ENCODE measurements around the gene CDCA3. TPM values are rescaled to one million over a fixed set of nuclear protein-coding genes. Genes with fewer than 3 reads are reported as not detected.
"Not testable (repeated sequence)": the region's sequence is repeated elsewhere in the genome, so short reads cannot be mapped to it uniquely, and the experiment has no call there.

Gene CDCA3
- 48.6 TPM for polyA plus RNA-seq (2013, experiment 1 of 4)
- 40.9 TPM for polyA plus RNA-seq (2013, experiment 2 of 4)
- 52.4 TPM for polyA plus RNA-seq (2013, experiment 3 of 4)
- polyA plus RNA-seq (2013, experiment 4 of 4), result 48.8 TPM

DNA sequence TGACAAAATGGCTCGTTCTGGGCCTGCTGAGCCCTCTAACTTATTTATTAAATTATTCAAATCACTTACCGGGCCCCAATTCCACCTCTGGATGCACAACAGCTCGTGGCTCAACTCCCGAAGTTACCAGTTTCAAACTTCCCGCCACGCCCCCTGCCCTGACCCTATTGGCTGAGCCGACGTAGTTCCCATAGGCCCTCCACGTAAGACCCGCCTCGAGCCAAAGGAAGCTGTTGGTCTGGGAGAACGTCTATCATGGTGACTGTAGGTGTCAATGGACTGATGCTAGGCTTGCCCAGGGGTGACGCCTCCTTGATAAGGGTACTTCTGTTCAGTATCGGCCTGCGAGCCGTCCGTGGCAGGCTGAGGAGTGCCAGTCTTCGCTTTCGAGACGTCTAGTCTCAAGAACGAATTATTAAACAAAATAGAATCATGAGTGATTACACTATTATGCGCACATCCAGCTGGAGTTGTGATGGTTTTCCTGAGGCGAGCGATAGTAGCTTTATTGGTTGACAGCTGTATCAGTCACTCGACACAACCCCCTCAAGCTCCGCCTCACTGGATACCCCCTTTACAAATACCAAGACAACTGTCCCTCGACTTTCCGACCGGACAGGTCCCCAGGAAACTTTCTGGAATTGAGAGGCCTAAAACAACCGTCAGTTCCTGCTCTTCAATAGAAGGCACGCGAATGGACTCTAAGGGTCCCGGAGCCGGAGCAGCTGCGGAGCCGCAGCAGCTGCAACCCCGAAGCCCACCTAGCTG lies at the start of gene CDCA3:
TSS of gene CDCA3 (minus strand) at position 134 of the 768 bp plus-strand sequence. CDS start 334 bp downstream, outside the sequence.
- WGBS, 2 experiments, result 0% methylated on average over 37 of the region's 37 CpGs
- peak within 1 kb of the TSS; percentile 60 for H3K4me3 ChIP-seq (ENCODE audit: insufficient read depth, low read depth, low read length)
- peaks cover 22% of the 10 kb centered on the region for H3K36me3 ChIP-seq (ENCODE audit: control insufficient read depth, insufficient read depth, low read length)
- peaks cover 21% of the 10 kb centered on the region for H3K4me1 ChIP-seq (ENCODE audit: control insufficient read depth, insufficient read depth, low read length)
- H3K9me3 ChIP-seq (ENCODE audit: control insufficient read depth, low read length), result no peaks in the 10 kb centered on the region
- H3K27me3 ChIP-seq (ENCODE audit: control insufficient read depth, insufficient read depth, low read length, poor library complexity, severe bottlenecking), result no peaks in the 10 kb centered on the region
- peak within 1 kb of the TSS; percentile 78 for H3K27ac ChIP-seq (ENCODE audit: insufficient read depth, low read depth, low read length, poor library complexity, severe bottlenecking)

DNA sequence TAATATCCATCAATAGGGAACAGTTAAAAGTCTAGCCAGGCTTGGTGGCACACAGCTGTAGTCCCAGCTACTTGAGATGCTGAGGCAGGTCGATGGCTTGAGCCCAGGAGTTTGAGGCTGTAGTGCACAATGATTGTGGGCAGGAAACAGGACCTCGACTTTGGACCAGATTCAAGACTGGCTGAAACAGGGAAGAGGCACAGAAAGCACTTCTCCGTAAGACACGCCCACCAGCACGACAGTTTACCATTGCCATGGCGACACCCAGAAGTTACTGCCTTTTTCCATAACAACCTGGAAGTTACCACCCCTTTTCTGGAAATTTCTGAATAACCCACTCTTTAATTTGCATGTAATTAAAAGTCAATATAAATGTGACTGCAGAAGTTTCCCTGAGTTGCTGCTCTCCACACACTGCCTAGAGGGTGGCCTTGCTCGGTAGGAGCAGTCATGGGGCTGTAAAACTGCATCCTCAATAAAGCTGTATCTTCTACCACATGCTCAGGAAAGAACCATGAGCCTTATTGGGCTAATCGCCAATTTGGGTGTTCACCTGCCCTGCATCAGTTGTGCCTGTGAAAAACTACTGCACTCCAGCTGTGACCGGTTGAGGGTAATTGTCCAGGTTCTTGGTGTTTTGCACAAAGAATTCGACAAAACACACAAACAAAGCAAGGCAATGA lies 48.9 kb upstream of the CDCA3 start:
- 85 to 87% methylated on average over 10 of the region's 10 CpGs for WGBS, 2 experiments
- H3K36me3 ChIP-seq (ENCODE audit: control insufficient read depth, insufficient read depth, low read length), result no peaks in the 10 kb centered on the region
- peaks cover 4% of the 10 kb centered on the region for H3K4me1 ChIP-seq (ENCODE audit: control insufficient read depth, insufficient read depth, low read length)
- H3K27ac ChIP-seq (ENCODE audit: insufficient read depth, low read depth, low read length, poor library complexity, severe bottlenecking), result no peak overlapping the region
- no peaks in the 10 kb centered on the region for H3K27me3 ChIP-seq (ENCODE audit: control insufficient read depth, insufficient read depth, low read length, poor library complexity, severe bottlenecking)
- no peaks in the 10 kb centered on the region for H3K9me3 ChIP-seq (ENCODE audit: control insufficient read depth, low read length)
- H3K4me3 ChIP-seq (ENCODE audit: insufficient read depth, low read depth, low read length), result no peak overlapping the region

DNA sequence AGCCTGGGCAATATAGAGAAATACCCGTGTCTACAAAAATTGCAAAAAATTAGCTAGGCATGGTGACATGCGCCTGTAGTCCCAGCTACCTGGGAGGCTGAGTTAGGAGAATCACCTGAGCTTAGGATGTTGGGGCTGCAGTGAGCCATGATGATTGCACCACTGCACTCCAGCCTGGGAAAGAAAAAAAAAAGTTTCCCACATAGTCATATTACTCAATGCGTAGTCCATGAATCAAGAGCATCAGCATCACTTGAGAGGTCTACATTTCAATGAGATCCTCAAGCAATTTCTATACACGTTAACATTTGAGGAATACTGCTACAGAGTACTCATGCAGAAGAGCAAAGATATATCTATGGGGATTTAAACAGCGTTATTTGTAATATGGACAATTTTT lies 48.3 kb upstream of the CDCA3 start:
- 89 to 93% methylated on average over 5 of the region's 5 CpGs for WGBS, 2 experiments
- Histone ChIP-seq H3K27me3 (ENCODE audit: control insufficient read depth, insufficient read depth, low read length, poor library complexity, severe bottlenecking) (no peaks in the 10 kb centered on the region), H3K36me3 (ENCODE audit: control insufficient read depth, insufficient read depth, low read length) (no peaks in the 10 kb centered on the region), H3K4me1 (ENCODE audit: control insufficient read depth, insufficient read depth, low read length) (peaks cover 4% of the 10 kb centered on the region), H3K4me3 (ENCODE audit: insufficient read depth, low read depth, low read length) (no peak overlapping the region), H3K9me3 (ENCODE audit: control insufficient read depth, low read length) (no peaks in the 10 kb centered on the region), H3K27ac (ENCODE audit: insufficient read depth, low read depth, low read length, poor library complexity, severe bottlenecking) (no peak overlapping the region)

DNA sequence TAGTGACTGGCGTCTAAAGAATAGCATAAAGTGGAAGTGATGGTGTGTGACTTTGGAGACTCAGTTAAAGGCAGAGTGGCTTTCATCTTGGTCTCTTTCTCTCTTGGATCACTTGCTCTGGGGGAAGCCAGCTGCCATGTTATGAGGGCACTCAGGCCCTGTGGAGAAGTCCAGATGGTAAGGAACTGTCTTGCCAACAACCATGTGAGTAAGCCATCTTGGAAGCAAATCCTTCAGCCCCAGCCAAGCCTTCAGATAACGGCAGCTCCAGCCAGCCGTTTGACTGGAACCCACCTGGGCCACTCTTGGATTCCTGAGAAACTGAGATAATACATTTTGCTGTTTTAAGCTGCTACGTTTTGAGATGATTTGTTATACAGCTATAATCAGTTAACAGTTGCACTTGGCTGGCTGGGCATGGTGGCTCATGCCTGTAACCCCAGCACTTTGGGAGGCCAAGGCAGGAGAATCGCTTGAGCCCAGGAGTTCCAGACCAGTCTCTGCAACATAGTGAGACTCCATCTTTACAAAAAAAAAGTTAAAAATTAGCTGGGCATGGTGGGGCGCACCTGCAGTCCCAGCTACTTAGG lies 45.9 kb upstream of the CDCA3 start:
- H3K27ac ChIP-seq (ENCODE audit: insufficient read depth, low read depth, low read length, poor library complexity, severe bottlenecking), result no peak overlapping the region
- no peaks in the 10 kb centered on the region for H3K27me3 ChIP-seq (ENCODE audit: control insufficient read depth, insufficient read depth, low read length, poor library complexity, severe bottlenecking)
- H3K4me3 ChIP-seq (ENCODE audit: insufficient read depth, low read depth, low read length), result no peak overlapping the region
- H3K4me1 ChIP-seq (ENCODE audit: control insufficient read depth, insufficient read depth, low read length), result no peaks in the 10 kb centered on the region
- H3K9me3 ChIP-seq (ENCODE audit: control insufficient read depth, low read length), result no peaks in the 10 kb centered on the region
- 82 to 88% methylated on average over 6 of the region's 6 CpGs for WGBS, 2 experiments
- no peaks in the 10 kb centered on the region for H3K36me3 ChIP-seq (ENCODE audit: control insufficient read depth, insufficient read depth, low read length)

DNA sequence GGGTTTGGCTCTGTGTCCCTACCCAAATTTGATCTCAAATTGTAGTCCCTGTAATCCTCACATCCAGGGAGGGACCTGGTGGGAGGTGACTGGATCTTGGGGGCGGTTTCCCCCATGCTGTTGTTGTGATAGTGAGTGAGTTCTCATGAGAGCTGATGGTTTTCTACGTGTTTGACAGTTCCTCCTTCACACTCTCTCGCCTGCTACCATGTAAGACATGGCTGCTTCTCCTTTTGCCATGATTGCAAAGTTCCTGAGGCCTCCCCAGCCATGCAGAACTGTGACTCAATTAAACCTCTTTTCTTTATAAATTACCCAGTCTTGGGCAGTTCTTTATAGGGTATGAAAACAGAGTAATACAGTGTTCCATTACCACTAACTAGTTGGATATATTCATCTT lies 43.2 kb upstream of the CDCA3 start:
- no peak overlapping the region for H3K27ac ChIP-seq (ENCODE audit: insufficient read depth, low read depth, low read length, poor library complexity, severe bottlenecking)
- no peaks in the 10 kb centered on the region for H3K27me3 ChIP-seq (ENCODE audit: control insufficient read depth, insufficient read depth, low read length, poor library complexity, severe bottlenecking)
- 82 to 85% methylated on average over 3 of the region's 3 CpGs for WGBS, 2 experiments
- H3K36me3 ChIP-seq (ENCODE audit: control insufficient read depth, insufficient read depth, low read length), result no peaks in the 10 kb centered on the region
- H3K9me3 ChIP-seq (ENCODE audit: control insufficient read depth, low read length), result no peaks in the 10 kb centered on the region
- H3K4me3 ChIP-seq (ENCODE audit: insufficient read depth, low read depth, low read length), result no peak overlapping the region
- H3K4me1 ChIP-seq (ENCODE audit: control insufficient read depth, insufficient read depth, low read length), result no peaks in the 10 kb centered on the region

DNA sequence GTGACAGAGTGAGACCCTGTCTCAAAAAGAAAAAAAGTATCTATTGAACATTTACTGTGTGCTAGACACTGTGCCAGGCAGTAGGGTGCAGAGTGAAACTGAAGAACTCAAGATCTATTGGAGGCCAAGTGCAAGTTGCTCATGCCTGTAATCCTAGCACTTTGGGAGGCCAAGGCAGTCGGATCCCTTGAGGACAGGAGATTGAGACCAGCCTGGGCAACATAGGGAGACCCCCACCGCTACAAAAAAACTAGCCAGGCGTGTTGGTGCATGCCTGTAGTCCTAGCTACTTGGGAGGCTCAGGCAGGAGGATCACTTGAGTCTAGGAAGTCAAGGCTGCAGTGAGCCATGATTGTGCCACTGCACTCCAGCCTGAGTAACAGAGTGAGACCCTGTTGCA lies 41.6 kb upstream of the CDCA3 start:
- WGBS, 2 experiments, result 93 to 96% methylated on average over 3 of the region's 3 CpGs

DNA sequence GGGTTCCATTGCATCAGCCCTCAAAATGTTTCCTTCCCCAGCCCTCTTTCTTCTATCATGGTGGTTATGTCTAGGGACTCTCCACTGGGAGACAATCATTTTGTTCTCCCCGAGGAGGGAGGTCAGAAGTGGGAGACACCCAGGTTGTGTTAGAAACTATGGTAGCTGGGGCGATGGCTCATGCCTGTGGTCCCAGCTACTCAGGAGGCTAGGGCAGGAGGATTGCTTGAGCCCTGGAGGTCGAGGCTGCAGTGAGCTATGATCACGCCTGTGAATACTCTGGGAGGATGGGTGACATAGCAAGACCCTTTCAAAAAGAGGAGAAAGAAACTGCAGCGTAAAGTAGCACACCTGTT lies 40.5 kb upstream of the CDCA3 start:
- Histone ChIP-seq H3K4me1 (ENCODE audit: control insufficient read depth, insufficient read depth, low read length) (no peaks in the 10 kb centered on the region), H3K27me3 (ENCODE audit: control insufficient read depth, insufficient read depth, low read length, poor library complexity, severe bottlenecking) (no peaks in the 10 kb centered on the region), H3K4me3 (ENCODE audit: insufficient read depth, low read depth, low read length) (peak overlapping the region; percentile 43), H3K9me3 (ENCODE audit: control insufficient read depth, low read length) (no peaks in the 10 kb centered on the region), H3K27ac (ENCODE audit: insufficient read depth, low read depth, low read length, poor library complexity, severe bottlenecking) (no peak overlapping the region), H3K36me3 (ENCODE audit: control insufficient read depth, insufficient read depth, low read length) (no peaks in the 10 kb centered on the region)
- WGBS, 2 experiments, result 92 to 93% methylated on average over 5 of the region's 5 CpGs

More for the DNA sequence above, 41.6 kb upstream of the CDCA3 start:
- not testable (repeated sequence) for H3K4me1 ChIP-seq (ENCODE audit: control insufficient read depth, insufficient read depth, low read length); H3K9me3 ChIP-seq (ENCODE audit: control insufficient read depth, low read length); H3K4me3 ChIP-seq (ENCODE audit: insufficient read depth, low read depth, low read length); H3K27ac ChIP-seq (ENCODE audit: insufficient read depth, low read depth, low read length, poor library complexity, severe bottlenecking); H3K36me3 ChIP-seq (ENCODE audit: control insufficient read depth, insufficient read depth, low read length); H3K27me3 ChIP-seq (ENCODE audit: control insufficient read depth, insufficient read depth, low read length, poor library complexity, severe bottlenecking)

DNA sequence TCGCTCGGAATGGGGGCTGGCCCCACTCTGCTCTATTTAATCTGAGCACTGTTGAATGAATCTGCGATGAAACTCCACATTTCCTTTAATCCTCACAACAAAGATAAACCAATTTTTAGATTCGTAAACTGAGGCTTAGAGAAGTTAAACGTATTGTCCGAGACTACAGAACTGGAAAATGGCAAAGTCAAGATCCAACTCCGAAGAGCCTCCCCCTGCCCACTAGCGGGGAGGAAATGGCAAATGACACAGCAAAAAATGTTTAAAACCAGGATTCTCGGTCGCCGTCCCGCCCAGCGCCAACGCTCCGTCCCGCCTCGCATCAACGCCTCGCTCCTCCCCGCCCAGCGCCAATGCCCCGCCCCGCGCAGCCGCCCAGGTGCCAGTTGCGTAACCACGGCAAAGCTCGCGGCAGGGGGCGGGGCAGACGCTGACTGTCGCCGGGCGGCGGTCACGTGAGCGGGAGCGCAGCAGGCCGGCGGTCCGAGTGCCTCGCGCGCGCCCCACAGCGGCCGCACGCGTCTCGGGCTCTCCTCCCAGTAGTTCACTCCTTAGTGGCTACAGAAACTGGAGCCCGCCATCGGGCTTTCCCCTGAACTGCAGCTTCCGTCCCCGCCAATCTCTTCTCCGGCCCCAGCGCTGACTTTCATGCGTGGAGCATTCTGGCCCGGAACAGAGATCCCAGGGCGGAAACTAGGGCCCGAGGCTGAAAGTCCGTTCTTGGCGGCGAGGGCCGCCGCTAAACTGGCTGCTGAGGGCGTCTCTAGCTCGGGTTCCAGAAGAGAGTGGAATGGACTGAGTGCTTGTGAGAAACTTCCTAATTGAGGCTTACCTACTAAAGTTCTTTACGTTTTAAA lies 39.9 kb upstream of the CDCA3 start:
- H3K4me3 ChIP-seq (ENCODE audit: insufficient read depth, low read depth, low read length), result peak overlapping the region; percentile 43
- H3K27me3 ChIP-seq (ENCODE audit: control insufficient read depth, insufficient read depth, low read length, poor library complexity, severe bottlenecking), result no peaks in the 10 kb centered on the region
- H3K9me3 ChIP-seq (ENCODE audit: control insufficient read depth, low read length), result no peaks in the 10 kb centered on the region
- H3K36me3 ChIP-seq (ENCODE audit: control insufficient read depth, insufficient read depth, low read length), result no peaks in the 10 kb centered on the region
- H3K4me1 ChIP-seq (ENCODE audit: control insufficient read depth, insufficient read depth, low read length), result no peaks in the 10 kb centered on the region
- H3K27ac ChIP-seq (ENCODE audit: insufficient read depth, low read depth, low read length, poor library complexity, severe bottlenecking), result peak overlapping the region; percentile 79
- WGBS, 2 experiments, result 7 to 8% methylated on average over 68 of the region's 68 CpGs

DNA sequence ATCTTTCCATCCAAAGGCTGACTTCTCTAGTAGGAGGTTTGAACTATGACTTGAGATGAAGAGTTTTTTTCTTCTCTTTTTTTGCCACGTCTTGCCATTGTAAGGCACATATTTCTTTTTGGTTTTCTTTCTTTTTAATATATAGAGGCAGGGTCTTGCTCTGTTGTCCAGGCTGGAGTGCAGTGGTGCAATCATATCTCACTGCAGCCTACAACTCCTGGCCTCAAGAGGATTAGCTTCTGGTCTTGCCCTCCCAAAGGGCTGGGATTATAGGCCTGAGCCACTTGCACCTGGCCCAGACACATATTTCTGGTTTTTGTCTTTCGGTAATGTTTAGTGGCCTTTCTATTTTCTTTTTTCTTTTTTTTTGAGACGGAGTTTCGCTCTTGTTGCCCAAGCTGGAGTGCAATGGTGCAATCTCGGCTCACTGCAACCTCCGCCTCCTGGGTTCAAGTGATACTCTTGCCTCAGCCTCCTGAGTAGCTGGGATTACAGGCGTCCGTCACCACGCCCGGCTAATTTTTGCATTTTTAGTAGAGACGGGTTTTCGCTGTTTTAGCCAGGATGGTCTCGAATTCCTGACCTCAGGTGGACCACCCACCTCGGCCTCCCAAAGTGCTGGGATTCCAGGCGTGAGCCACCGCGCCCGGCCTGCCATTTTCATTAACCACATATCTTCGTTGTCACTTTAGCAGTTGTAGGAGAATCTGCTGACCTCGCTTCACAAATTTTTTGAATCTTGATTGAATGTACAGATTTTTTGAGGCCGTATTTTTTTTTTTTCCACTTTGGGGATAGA lies 38.9 kb upstream of the CDCA3 start:
- WGBS, 2 experiments, result 90 to 94% methylated on average over 20 of the region's 21 CpGs
- H3K4me3 ChIP-seq (ENCODE audit: insufficient read depth, low read depth, low read length); H3K4me1 ChIP-seq (ENCODE audit: control insufficient read depth, insufficient read depth, low read length); H3K36me3 ChIP-seq (ENCODE audit: control insufficient read depth, insufficient read depth, low read length); H3K27me3 ChIP-seq (ENCODE audit: control insufficient read depth, insufficient read depth, low read length, poor library complexity, severe bottlenecking); H3K9me3 ChIP-seq (ENCODE audit: control insufficient read depth, low read length): not testable (repeated sequence)
- peak overlapping the region; percentile 79 for H3K27ac ChIP-seq (ENCODE audit: insufficient read depth, low read depth, low read length, poor library complexity, severe bottlenecking)
